Keratinocyte (primary cell): ENCODE measurements around the gene GSAP.

Experiments used
- EZH2 ChIP-seq: IDR thresholded peaks from one replicate; pipeline ENCODE4 v1.6.1; 2012; ENCODE audit warnings: inconsistent platforms, mild to moderate bottlenecking, low read length, moderate library complexity
- TF ChIP-seq, protein P1 (sequence below), 3 experiments: IDR thresholded peaks in 1 of 3; conservative IDR thresholded peaks in 1 of 3; optimal IDR thresholded peaks in 1 of 3; 2 replicates in 2 of 3; 3 replicates in 1 of 3; pipeline versions ENCODE3 to v1.5.1; 2011; ENCODE audit warnings: low read length in 3 of 3, mild to moderate bottlenecking in 3 of 3, moderate library complexity in 2 of 3, control low read depth in 1 of 3, inconsistent platforms in 1 of 3; ENCODE audit not compliant: insufficient read depth in 2 of 3; ENCODE audit errors: extremely low read depth in 1 of 3

DNA sequence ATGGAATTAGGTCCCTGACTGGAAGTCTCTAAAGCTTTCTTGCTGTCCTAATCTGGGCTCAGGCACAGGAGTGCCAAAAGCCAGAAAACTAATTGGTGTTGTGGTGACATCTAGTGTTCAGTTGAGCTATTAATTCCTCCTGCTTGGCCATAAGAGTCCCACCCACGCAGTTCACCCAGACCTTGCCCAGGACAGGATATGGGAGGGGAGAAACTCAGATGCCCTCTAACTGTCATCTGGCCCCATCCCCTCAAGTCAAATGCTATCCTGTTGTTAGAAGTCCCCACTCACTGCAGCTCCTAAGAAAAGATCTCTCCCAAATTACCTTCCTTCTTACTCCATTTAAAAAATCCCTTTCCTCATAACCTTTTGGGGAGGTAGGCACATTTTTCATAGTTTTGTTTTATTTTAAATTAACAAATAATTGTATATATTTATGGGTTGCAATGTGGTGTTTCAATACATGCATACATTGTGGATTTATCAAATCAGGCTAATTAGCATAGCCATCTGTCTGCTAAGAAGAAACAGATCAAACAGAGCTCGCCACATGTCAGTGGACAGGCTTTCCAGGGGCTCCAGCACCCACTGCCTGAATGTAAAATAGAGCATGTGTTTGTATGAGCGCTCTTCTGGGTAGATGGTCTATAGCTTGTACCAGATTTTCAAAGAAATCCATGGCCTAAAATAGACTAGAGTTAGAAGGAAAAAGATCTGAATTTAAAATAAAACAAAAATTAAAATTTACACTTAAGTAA lies 84.0 kb downstream of the GSAP start:
- TF ChIP-seq, protein P1, sequence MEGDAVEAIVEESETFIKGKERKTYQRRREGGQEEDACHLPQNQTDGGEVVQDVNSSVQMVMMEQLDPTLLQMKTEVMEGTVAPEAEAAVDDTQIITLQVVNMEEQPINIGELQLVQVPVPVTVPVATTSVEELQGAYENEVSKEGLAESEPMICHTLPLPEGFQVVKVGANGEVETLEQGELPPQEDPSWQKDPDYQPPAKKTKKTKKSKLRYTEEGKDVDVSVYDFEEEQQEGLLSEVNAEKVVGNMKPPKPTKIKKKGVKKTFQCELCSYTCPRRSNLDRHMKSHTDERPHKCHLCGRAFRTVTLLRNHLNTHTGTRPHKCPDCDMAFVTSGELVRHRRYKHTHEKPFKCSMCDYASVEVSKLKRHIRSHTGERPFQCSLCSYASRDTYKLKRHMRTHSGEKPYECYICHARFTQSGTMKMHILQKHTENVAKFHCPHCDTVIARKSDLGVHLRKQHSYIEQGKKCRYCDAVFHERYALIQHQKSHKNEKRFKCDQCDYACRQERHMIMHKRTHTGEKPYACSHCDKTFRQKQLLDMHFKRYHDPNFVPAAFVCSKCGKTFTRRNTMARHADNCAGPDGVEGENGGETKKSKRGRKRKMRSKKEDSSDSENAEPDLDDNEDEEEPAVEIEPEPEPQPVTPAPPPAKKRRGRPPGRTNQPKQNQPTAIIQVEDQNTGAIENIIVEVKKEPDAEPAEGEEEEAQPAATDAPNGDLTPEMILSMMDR (optimal IDR thresholded peaks at IDR 0.05 in 1 of 3, IDR thresholded peaks at IDR 0.05 in 1 of 3, conservative IDR thresholded peaks at IDR 0.05 in 1 of 3; ENCODE audit: extremely low read depth in 1 of 3, insufficient read depth in 2 of 3, low read length in 3 of 3) = peak; percentile 60 to 81 (median 66)
- no peak for TF ChIP-seq EZH2
